DMS53 treated with DMSO at 0.1 percent for 48 hours (cell line): ENCODE results near the gene NID1.
"Not testable (repeated sequence)": the region's sequence is repeated elsewhere in the genome, so short reads cannot be mapped to it uniquely, and the experiment has no call there.

Experiments used
- DNase-seq: peaks from one replicate; lab custom pipeline; 2025; ENCODE audit not compliant: unreplicated experiment; lab: John Stamatoyannopoulos, UW

The NID1 gene

DNA sequence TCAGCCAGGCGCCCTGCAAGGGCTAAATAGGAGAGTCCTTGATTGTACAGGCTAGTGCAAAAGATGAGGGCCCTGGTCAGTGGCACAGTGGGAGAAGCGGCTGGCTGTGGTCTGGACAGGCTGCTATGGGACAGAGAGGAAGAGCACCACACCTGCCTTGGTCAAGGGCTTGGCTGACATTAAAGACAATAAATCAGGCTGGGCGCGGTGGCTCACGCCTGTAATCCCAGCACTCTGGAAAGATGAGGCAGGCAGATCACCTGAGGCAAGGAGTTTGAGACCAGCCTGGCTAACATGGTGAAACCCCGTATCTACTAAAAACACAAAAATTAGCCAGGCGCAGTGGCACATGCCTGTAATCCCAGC, 62.9 kb downstream of the NID1 start:
- DNase-seq = no peak

DNA sequence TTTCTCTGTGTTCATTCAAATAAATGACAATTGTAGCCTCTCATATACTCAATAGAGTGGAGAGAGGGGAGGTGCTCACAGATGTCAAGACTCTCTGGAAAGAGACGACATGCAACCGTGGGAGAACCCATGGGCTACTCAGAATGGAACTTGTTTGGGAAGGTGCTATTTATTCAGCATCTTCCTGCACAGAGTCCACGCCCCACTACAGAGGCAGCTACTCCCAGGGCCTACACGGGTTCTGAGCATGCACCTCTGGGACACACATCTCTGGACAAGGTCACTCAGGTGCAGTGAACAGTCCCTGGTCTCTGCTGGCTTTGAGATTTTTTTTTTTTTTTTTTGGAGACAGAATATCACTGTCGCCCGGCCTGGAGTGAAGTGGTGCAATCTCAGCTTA, 64.1 kb downstream of the NID1 start:
- no peak for DNase-seq

DNA sequence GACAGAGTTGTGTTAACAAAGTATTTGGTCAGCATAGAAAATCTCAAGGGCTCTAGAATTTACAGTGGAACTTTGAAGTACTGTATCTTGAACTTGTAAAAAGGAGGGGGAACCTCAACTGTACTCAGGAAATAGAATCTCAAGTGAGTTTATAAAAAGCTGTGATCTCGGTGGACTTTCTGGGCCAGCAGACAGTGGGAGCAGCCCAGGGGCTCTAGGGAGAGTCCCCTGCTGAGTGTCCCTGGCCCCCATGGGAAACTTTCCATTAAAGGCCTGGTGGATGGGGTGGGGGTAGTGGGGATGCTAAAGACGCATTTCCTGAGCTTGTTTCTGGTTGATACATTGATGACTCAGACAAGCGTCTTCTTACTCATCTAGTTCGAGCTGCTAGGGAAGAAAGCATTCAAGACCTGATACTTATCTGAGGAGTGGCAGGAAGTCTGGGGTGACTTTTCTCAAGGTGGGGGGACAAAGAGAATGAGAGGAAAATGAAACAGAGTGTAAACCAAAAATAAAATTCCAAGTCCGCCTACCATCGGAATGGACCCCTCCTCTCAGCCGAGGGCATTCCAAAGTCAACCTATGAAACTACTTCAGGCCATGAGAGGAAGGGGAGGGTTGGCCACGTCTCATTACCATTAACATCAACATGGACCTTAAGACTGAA, 65.5 kb downstream of the NID1 start:
- DNase-seq = no peak

GRCh38 chr1:235998812-235999211, 66.1 kb downstream of the NID1 start:
- no peak for DNase-seq

DNA sequence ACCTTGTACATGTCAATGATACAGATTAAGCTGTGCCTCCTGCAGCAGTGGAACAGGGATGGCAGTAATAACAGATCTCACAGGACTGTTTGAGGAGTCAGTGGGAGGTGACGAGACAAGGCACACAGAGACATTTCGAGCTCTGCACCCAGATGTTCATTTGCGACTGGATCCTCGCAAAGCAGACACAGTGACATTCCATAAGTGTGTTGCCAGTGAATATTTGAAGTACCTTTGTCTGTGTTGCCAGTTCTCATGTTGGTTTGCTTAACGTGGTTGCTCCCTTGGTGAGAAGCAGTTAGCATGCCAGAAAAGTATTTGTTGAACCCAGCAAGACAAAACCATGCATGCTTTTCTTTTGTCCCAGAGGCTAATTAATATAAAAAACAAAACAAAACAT, 67.0 kb downstream of the NID1 start:
- DNase-seq = no peak

GRCh38 chr1:235997049-235997448, 67.8 kb downstream of the NID1 start:
- DNase-seq = no peak

GRCh38 chr1:235996048-235996785, 68.7 kb downstream of the NID1 start:
- no peak for DNase-seq

DNA sequence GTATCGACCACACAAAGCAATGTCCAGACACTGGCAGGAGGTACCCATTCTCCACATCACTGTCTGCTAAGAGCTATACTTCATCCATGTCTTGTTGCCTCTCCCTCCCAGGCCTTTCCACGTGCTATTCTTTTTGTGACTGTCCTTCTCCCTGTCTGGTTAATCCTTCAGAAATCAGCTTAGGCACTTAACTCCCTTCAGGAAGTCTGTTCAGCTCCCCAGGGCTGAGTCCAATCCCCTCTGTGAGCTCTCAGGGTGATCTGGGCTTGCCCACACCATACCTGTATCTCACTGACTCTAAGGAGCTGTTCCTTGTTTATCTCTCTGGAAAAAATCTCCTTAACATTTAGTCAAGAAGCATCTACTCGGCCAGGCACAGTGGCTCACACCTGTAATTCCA, 69.4 kb downstream of the NID1 start:
- DNase-seq = no peak

GRCh38 chr1:235993652-235994051, 71.2 kb downstream of the NID1 start:
- no peak for DNase-seq

- no peak for DNase-seq
Measured at GRCh38 chr1:235992868-235993267, 72.0 kb downstream of the NID1 start.

DNA sequence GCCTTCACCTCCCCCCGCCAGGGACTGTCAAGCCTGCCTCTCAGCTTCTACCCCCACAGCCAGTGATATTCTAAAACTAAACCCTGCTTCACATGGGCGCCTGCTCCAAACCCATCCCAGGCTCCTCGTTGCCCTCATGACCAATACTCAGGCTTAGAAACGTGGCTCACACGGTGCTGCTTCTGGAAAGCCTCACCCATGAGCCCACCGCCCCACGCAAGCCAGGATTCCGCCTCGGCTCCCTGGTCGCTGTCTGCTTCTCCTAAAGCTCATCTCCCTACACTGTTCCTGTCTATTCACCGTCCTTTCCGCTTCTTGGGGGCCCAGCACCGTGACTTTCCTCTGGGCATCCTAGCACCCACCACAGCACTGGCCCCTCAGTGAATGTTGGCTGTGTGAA, 72.5 kb downstream of the NID1 start:
- DNase-seq = no peak

DNA sequence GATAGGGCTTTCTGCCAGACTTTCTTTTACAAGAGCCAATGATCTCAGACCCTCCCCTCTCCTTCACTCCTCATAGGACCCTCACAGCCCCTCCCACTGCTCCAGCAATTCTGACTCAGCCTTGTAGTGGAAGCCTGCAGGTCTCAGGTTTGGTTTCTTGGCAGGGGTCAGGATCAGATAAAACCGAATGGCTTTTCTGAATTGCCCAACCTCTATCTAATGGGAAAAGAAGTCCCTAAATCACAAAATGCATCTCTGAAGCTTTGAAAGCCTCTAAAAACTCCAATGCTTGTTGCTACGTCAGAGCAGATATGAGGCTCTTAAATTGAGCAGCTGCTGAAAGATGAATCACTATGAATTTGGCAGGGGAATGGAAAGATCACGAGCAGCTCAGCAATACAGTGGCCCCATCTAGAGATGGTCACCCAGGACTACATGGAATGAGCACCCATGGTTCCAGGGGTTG, 74.5 kb downstream of the NID1 start:
- DNase-seq = no peak

DNA sequence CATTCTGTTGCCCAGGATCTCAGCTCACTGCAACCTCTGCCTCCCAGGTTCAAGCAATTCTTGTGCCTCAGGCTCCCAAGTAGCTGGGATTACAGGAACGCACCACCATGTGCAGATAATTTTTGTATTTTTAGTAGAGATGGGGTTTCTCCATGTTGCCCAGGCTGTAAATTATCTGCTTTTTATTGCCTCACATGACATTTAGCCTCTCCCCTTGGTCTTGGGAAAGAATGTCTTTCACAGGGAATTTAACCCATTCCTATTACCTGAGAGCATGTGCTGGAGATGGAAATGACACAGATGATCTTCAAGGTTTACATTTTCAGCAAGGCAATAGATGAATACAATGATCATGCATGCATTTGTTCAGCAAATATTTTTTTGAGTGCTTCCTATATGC, 75.8 kb downstream of the NID1 start:
- DNase-seq = no peak

DNA sequence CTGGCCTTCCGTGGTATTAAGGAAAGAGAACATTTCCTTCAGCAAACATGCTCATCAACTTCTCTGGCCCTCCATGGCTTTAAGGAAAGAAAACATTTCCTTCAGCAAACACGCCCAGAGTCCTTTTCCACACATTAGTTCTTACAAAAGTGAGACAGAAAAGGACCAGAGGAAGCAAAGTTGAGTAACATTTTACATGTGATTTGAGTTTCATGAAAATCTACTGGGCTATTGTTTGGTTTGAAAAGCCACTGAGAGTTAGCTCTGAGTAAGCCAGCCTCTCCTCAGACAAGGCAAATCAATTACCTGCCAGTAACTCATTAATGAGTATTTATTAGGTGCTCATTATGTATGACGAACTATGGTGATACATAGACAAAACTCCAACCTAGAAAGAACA, 78.0 kb downstream of the NID1 start:
- no peak for DNase-seq

GRCh38 chr1:235984041-235984825, 80.7 kb downstream of the NID1 start:
- DNase-seq = no peak

GRCh38 chr1:235980976-235981375, 83.9 kb downstream of the NID1 start:
- no peak for DNase-seq

GRCh38 chr1:235979716-235980333, 85.1 kb downstream of the NID1 start:
- no peak for DNase-seq

- no peak for DNase-seq
Measured at GRCh38 chr1:235979176-235979575, 85.7 kb downstream of the NID1 start.

DNA sequence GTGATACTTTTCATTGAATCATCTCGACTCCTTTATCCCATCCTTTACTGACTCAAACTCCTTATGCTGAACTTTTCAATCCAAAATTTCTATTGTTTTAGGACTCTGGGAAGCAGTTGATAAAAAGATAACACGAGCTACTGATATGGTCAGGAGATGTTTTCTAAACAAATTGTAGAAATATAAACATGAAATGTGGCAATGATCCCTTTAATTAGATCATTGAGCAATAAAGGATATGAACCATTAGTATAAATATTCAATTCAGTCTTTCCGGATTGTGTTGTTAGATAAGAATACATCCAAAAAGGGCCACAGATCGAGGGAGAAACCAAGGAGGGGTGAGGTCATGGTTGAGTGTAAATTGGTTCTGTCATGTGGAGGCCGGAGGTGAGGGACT, 88.4 kb downstream of the NID1 start:
- no peak for DNase-seq

- no peak for DNase-seq
Measured at GRCh38 chr1:235974616-235975015, 90.3 kb downstream of the NID1 start.

DNA sequence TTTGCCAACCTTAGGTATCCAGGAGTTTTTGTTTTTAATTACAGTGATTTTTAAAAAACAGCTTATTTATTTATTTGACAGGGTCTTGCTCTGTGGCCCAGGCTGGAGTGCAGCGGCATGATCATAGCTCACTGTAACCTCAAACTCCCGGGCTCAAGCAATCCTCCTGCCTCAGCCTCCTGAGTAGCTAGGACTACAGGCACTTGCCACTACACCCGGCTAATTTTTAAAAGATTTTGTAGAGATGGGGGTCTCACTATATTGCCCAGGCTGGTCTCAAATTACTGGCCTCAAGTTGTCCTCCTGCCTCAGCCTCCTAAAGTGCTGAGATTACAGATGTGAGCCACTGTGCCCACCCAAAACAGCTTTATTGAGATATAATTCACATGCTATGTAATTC, 92.2 kb downstream of the NID1 start:
- not testable (repeated sequence) for DNase-seq

DNA sequence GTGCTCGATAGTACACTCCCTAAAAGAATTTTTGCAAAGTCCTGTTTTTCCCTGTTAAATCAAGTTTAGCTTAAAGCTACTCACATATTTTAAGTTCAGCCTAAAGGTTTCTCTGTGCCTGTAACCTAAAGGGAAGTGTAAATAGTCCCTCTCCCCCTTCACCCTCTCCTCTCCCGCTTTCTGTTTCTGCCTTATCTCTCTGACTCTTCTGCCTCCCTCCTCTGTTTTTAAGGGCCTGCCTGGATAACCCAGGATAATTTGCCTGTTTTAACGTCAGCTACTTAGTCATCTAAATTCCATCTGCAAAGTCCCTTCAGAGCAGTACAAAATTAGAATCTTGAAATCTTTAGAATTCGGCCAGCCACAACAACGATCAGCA, 92.6 kb downstream of the NID1 start:
- DNase-seq = no peak
